CD4-positive, alpha-beta T cell treated with Interleukin-4 for 1 hour (primary cell): ENCODE results near the gene USP15.

Experiments
- DNase-seq, 2 donors: peaks; one replicate each; pipeline ENCODE4 v3.0.0-alpha.2; 2020 to 2022

Gene USP15

GRCh38 chr12:62285284-62285683, 25.1 kb downstream of the USP15 start:
- no peak for DNase-seq

- DNase-seq = no peak
Observed at GRCh38 chr12:62288328-62288727, 28.1 kb downstream of the USP15 start.

GRCh38 chr12:62290846-62291245, 30.6 kb downstream of the USP15 start:
- DNase-seq = no peak

- DNase-seq = no peak
Observed at GRCh38 chr12:62291864-62292760, 31.9 kb downstream of the USP15 start.

- DNase-seq = no peak
Observed at GRCh38 chr12:62292761-62293344, 32.6 kb downstream of the USP15 start.

- DNase-seq = no peak
Observed at GRCh38 chr12:62294378-62294777, 34.2 kb downstream of the USP15 start.

GRCh38 chr12:62296001-62296400, 35.8 kb downstream of the USP15 start:
- DNase-seq = no peak

- DNase-seq = no peak
Observed at GRCh38 chr12:62297321-62297720, 37.1 kb downstream of the USP15 start.

- DNase-seq = no peak
Observed at GRCh38 chr12:62299617-62300016, 39.4 kb downstream of the USP15 start.

- DNase-seq = no peak
Observed at GRCh38 chr12:62301080-62301798, 41.0 kb downstream of the USP15 start.

- no peak for DNase-seq
Observed at GRCh38 chr12:62301799-62302133, 41.6 kb downstream of the USP15 start.

GRCh38 chr12:62304560-62304959, 44.4 kb downstream of the USP15 start:
- no peak for DNase-seq

GRCh38 chr12:62305778-62306177, 45.6 kb downstream of the USP15 start:
- no peak for DNase-seq

- no peak for DNase-seq
Observed at GRCh38 chr12:62306569-62307530, 46.6 kb downstream of the USP15 start.

- no peak for DNase-seq
Observed at GRCh38 chr12:62308201-62308600, 48.0 kb downstream of the USP15 start.

GRCh38 chr12:62313727-62314380, 53.6 kb downstream of the USP15 start:
- no peak for DNase-seq

GRCh38 chr12:62317017-62317416, 56.8 kb downstream of the USP15 start:
- DNase-seq = no peak

GRCh38 chr12:62319058-62319457, 58.9 kb downstream of the USP15 start:
- DNase-seq = peak in 1 of 2 donors; percentile 22

GRCh38 chr12:62320054-62320453, 59.9 kb downstream of the USP15 start:
- no peak for DNase-seq

- DNase-seq = no peak
Observed at GRCh38 chr12:62323386-62323785, 63.2 kb downstream of the USP15 start.

- no peak for DNase-seq
Observed at GRCh38 chr12:62328296-62328921, 68.2 kb downstream of the USP15 start.

GRCh38 chr12:62331306-62331705, 71.1 kb downstream of the USP15 start:
- DNase-seq = no peak
